Activated CD8-positive, alpha-beta T cell treated with anti-CD3 and anti-CD28 coated beads for 36 hours (primary cell): ENCODE data around the gene BICD2. TPM values are rescaled to one million over a fixed set of nuclear protein-coding genes. Genes with fewer than 3 reads are reported as not detected.

ENCODE experiments used
- ATAC-seq: fragments of 200-7000 bp; cut with Tn5 transposase; one replicate; pipeline ENCODE4 v1.10.0; 2021; ENCODE audit warnings: mild to moderate bottlenecking, moderate library complexity
- CTCF ChIA-PET: fragments of 350-600 bp; sonication (Branson Sonifier 250); formaldehyde crosslinking; loops from one replicate; lab custom pipeline; 2021; ENCODE audit warnings: antibody characterized with exemption; lab: Charles Lee
- POLR2A ChIA-PET: fragments of 350-600 bp; sonication (Branson Sonifier 250); formaldehyde crosslinking; loops from one replicate; lab custom pipeline; 2021; ENCODE audit warnings: antibody characterized with exemption; lab: Charles Lee
- DNase-seq: peaks from one replicate; pipeline ENCODE4 v3.0.0-alpha.2; 2020
- H3K27ac Mint-ChIP-seq: one replicate; pipeline ENCODE4 v1.8.0; 2021; ENCODE audit warnings: mild to moderate bottlenecking, mixed read lengths
- H3K27me3 Mint-ChIP-seq: one replicate; pipeline ENCODE4 v1.8.0; 2021; ENCODE audit warnings: mixed read lengths
- H3K36me3 Mint-ChIP-seq: one replicate; pipeline ENCODE4 v1.8.0; 2021; ENCODE audit warnings: low read depth, mixed read lengths
- H3K4me1 Mint-ChIP-seq: one replicate; pipeline ENCODE4 v1.8.0; 2021; ENCODE audit warnings: low read depth, mixed read lengths
- H3K4me3 Mint-ChIP-seq: one replicate; pipeline ENCODE4 v1.8.0; 2021; ENCODE audit warnings: mild to moderate bottlenecking, moderate library complexity, mixed read lengths
- H3K9me3 Mint-ChIP-seq: one replicate; pipeline ENCODE4 v1.8.0; 2021; ENCODE audit warnings: mixed read lengths
- intact Hi-C: fragments of 100-400 bp; cut with micrococcal nuclease; formaldehyde crosslinking; loops from one replicate; pipeline ENCODE4 v1.10.0; 2022
- total RNA-seq, 2 experiments: library from RNA; stranded (reverse); gene quantifications; one replicate each; pipeline ENCODE4 v1.2.3, GENCODE V29; 2021
- TF ChIP-seq, protein P1 (sequence below): fragments of 200-600 bp; IDR thresholded peaks from one replicate; pipeline ENCODE4 v1.8.0; 2022; ENCODE audit warnings: antibody characterized with exemption, mild to moderate bottlenecking

The BICD2 gene
- total RNA-seq, 2 experiments from 2014 or later, result 14.2 to 16.8 TPM

- Mint-ChIP-seq H3K36me3 (peaks cover 2% of the 10 kb centered on the region), H3K27ac (no peak overlapping the region), H3K4me3 (no peak overlapping the region), H3K9me3 (peaks cover 35% of the 10 kb centered on the region), H3K27me3 (no peaks in the 10 kb centered on the region), H3K4me1 (peaks cover 7% of the 10 kb centered on the region)
- TF ChIP-seq, protein P1, sequence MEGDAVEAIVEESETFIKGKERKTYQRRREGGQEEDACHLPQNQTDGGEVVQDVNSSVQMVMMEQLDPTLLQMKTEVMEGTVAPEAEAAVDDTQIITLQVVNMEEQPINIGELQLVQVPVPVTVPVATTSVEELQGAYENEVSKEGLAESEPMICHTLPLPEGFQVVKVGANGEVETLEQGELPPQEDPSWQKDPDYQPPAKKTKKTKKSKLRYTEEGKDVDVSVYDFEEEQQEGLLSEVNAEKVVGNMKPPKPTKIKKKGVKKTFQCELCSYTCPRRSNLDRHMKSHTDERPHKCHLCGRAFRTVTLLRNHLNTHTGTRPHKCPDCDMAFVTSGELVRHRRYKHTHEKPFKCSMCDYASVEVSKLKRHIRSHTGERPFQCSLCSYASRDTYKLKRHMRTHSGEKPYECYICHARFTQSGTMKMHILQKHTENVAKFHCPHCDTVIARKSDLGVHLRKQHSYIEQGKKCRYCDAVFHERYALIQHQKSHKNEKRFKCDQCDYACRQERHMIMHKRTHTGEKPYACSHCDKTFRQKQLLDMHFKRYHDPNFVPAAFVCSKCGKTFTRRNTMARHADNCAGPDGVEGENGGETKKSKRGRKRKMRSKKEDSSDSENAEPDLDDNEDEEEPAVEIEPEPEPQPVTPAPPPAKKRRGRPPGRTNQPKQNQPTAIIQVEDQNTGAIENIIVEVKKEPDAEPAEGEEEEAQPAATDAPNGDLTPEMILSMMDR, result no peak
- ATAC-seq (no peak), DNase-seq (no peak)
- ChIA-PET POLR2A (interaction anchor here (1.0 kb wide), 1 partner anchor 16 kb away, joined by 3 read pairs; no protein-coding TSS in a partner anchor), CTCF (no interaction called here)
- intact Hi-C loops, result no loop called here
These were observed 68.0 kb downstream of the BICD2 start for GRCh38 chr9:92696619-92697018.

DNA sequence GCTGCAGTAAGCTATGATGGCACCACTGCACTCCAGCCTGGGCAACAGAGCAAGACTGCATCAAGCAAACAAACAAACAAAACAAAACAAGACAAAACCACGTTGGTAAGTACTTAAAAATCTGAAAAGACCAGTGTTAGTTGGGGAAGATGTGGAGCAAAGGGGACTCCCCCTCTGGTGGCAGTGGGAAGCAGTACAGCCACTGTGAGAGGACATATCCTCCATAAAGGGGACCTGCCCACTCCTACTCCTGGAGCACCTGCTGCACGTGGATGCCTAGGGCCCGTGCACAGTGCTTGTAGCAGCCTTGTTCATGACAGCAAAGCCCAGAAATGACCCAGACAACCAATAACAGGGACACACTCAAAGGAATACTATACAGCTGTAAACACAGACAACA, 77.7 kb downstream of the BICD2 start:
- TF ChIP-seq, protein P1, result no peak
- ATAC-seq, result no peak
- DNase-seq, result no peak
- Mint-ChIP-seq H3K27me3 (no peaks in the 10 kb centered on the region), H3K27ac (no peak overlapping the region), H3K4me3 (no peak overlapping the region), H3K9me3 (peaks cover 10% of the 10 kb centered on the region), H3K4me1 (no peaks in the 10 kb centered on the region), H3K36me3 (no peaks in the 10 kb centered on the region)
- intact Hi-C loops, result no loop called here
- CTCF ChIA-PET, result no interaction called here
- POLR2A ChIA-PET, result no interaction called here

DNA sequence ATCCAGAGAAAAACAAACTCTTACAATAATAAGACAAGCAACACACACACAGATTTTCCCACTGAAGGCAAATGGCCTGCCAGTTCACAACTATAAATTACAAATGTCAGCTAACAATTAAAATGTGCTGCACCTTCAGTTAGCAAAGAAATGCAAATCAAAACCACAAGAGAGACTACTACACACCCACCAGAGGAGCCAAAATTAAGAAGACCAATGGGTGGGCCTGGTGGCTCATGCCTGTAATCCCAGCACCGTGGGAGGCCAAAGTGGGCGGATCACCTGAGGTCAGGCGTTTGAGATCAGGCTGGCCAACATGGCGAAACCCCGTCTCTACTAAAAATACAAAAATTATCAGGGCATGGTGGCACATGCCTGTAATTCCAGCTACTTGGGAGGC, 79.6 kb downstream of the BICD2 start:
- Mint-ChIP-seq H3K27ac (no peak overlapping the region), H3K4me3 (no peak overlapping the region), H3K9me3 (peaks cover under 1% of the 10 kb centered on the region), H3K27me3 (no peaks in the 10 kb centered on the region), H3K4me1 (no peaks in the 10 kb centered on the region), H3K36me3 (no peaks in the 10 kb centered on the region)
- intact Hi-C loops, result no loop called here
- TF ChIP-seq, protein P1, result no peak
- DNase-seq (no peak), ATAC-seq (no peak)
- CTCF ChIA-PET, result no interaction called here
- POLR2A ChIA-PET, result no interaction called here

DNA sequence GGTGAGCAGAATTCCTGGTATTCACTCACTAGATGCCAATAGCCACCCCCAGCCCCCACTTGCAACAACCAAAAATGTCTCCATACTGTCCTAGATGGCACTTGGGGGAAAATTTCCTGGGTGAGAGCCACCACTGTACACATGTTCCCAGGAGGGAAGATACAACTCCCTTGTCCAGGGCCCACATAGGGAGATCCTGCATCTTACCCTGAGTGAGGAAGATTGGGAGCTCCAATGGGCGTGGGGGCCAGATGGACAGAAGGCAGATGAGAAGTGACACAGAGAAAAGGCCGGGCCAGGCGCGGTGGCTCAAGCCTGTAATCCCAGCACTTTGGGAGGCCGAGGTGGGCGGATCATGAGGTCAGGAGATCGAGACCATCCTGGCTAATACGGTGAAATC, 82.4 kb downstream of the BICD2 start:
- H3K36me3 Mint-ChIP-seq, result no peaks in the 10 kb centered on the region
- ChIA-PET CTCF (no interaction called here), POLR2A (no interaction called here)
- no peaks in the 10 kb centered on the region for H3K4me1 Mint-ChIP-seq
- H3K4me3 Mint-ChIP-seq, result no peak overlapping the region
- TF ChIP-seq, protein P1, result no peak
- H3K27ac Mint-ChIP-seq, result no peak overlapping the region
- no peaks in the 10 kb centered on the region for H3K9me3 Mint-ChIP-seq
- intact Hi-C loops, result no loop called here
- ATAC-seq, result no peak
- no peaks in the 10 kb centered on the region for H3K27me3 Mint-ChIP-seq
- no peak for DNase-seq

DNA sequence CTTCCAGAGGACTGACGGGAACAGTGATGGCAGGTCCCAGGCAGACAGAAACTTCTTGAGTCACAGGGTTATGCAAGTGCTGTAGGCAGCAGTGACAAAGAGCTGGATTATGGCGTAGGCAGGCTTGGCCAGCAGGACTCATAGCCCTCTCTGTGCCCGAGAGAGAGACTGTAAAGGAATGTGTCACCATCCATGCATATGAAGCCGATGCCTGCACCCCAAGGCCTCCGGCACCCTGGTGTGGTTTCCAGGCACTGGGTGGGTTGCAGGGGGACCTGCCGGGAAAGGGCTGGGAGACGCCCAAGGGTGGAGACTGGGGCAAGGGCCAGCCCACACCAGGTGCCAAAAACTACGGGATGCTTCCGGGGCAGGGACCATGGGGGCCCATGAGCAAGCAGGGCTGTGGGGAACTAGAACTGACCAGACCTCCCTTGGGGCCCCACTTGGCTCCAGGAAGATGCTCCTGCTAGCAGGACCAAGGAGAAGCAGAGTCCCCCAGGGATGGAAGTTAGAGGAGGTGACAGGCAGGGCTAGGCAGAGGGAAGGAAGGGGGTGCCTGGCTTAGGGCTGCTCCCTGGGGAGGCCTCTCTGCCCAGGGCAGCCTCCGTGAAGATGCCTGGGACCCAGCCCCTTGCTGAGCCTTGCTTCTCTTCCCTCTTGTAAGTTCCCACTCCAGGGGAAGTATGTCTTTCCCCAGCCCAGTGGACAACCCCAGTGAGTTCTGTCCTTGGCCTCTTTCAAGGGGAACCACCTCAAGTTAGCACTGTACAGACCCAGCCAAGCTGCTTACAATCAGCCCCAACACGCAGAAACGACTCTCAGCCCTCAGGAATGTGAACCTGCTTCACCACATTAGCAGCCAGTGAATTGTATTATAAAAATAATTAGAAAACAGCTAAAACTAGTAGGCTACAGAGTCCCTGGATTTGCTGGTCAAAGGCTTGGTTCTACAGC, 84.2 kb downstream of the BICD2 start:
- H3K27ac Mint-ChIP-seq, result no peak overlapping the region
- CTCF ChIA-PET, result interaction anchor here (1.0 to 1.2 kb wide), 2 partner anchors 10 to 36 kb away, joined by 3 read pairs; no protein-coding TSS in a partner anchor
- H3K9me3 Mint-ChIP-seq, result no peaks in the 10 kb centered on the region
- intact Hi-C loops, result no loop called here
- ATAC-seq (no peak), DNase-seq (no peak)
- no peaks in the 10 kb centered on the region for H3K27me3 Mint-ChIP-seq
- no peaks in the 10 kb centered on the region for H3K4me1 Mint-ChIP-seq
- H3K36me3 Mint-ChIP-seq, result no peaks in the 10 kb centered on the region
- H3K4me3 Mint-ChIP-seq, result no peak overlapping the region
- POLR2A ChIA-PET, result interaction anchor here (1.0 to 1.2 kb wide), 2 partner anchors 10 to 16 kb away, joined by 3 read pairs; partner anchors contain the start of gene IPPK
- TF ChIP-seq, protein P1, result no peak
